Neuronal stem cell (in vitro differentiated cells): Measurements from ENCODE around the gene IRX2.

ENCODE experiments used
- DNase-seq: peaks from one replicate; pipeline ENCODE4 v3.0.0-alpha.2; 2013; ENCODE audit warnings: low spot score
- H2AFZ ChIP-seq: one replicate; pipeline ENCODE4 v1.6.1; 2013; ENCODE audit warnings: mild to moderate bottlenecking, low read length, inconsistent platforms
- H2AK5ac ChIP-seq: 2 replicates; pipeline ENCODE4 v1.6.1; 2013; ENCODE audit warnings: low read depth, mild to moderate bottlenecking, inconsistent platforms, low read length, moderate library complexity, mixed read lengths
- H2BK120ac ChIP-seq: 2 replicates; pipeline ENCODE4 v1.6.1; 2013; ENCODE audit warnings: low read depth, mild to moderate bottlenecking, inconsistent platforms, low read length, moderate library complexity, mixed read lengths
- H2BK12ac ChIP-seq: one replicate; pipeline ENCODE4 v1.6.1; 2013; ENCODE audit warnings: low read length, inconsistent platforms
- H2BK15ac ChIP-seq: 2 replicates; pipeline ENCODE4 v1.6.1; 2013; ENCODE audit warnings: mild to moderate bottlenecking, low read length, inconsistent platforms, mixed read lengths
- H2BK5ac ChIP-seq: one replicate; pipeline ENCODE4 v1.6.1; 2013; ENCODE audit warnings: inconsistent platforms, mild to moderate bottlenecking, low read length, moderate library complexity
- H3K14ac ChIP-seq: one replicate; pipeline ENCODE4 v1.6.1; 2013; ENCODE audit warnings: low read length, inconsistent platforms
- H3K18ac ChIP-seq: 2 replicates; pipeline ENCODE4 v1.6.1; 2013; ENCODE audit warnings: low read length, inconsistent platforms
- H3K23ac ChIP-seq: 2 replicates; pipeline ENCODE4 v1.6.1; 2013; ENCODE audit warnings: low read depth, mild to moderate bottlenecking, mixed read lengths, low read length, inconsistent platforms; ENCODE audit not compliant: poor library complexity
- H3K27ac ChIP-seq: replicated peaks from 3 replicates; pipeline ENCODE4 v1.5.1; 2013; ENCODE audit warnings: low read length, inconsistent platforms
- H3K27me3 ChIP-seq, 3 experiments: 2 replicates each; pipeline ENCODE4 v1.6.1; 2013; ENCODE audit warnings: low read length in 3 of 3, mild to moderate bottlenecking in 2 of 3, inconsistent platforms in 1 of 3, low read depth in 1 of 3, mixed read lengths in 1 of 3, moderate library complexity in 1 of 3; ENCODE audit not compliant: control insufficient read depth in 3 of 3, insufficient read depth in 3 of 3
- H3K36me3 ChIP-seq, 2 donors: replicated peaks in 1 of 2; 2 replicates each; pipeline ENCODE4 v1.6.1; 2013; ENCODE audit warnings: low read length in 2 of 2; ENCODE audit not compliant: control insufficient read depth in 2 of 2, insufficient read depth in 2 of 2
- H3K4ac ChIP-seq: 2 replicates; pipeline ENCODE4 v1.6.1; 2013; ENCODE audit warnings: inconsistent platforms, mild to moderate bottlenecking, low read length, moderate library complexity
- H3K4me1 ChIP-seq, 2 donors: 1 replicate in 1 of 2; 2 replicates in 1 of 2; pipeline ENCODE4 v1.6.1; 2013; ENCODE audit warnings: low read length in 2 of 2, low read depth in 1 of 2; ENCODE audit not compliant: control insufficient read depth in 2 of 2, insufficient read depth in 1 of 2
- H3K4me2 ChIP-seq: one replicate; pipeline ENCODE4 v1.6.1; 2013; ENCODE audit warnings: mild to moderate bottlenecking, low read length, inconsistent platforms; ENCODE audit not compliant: insufficient read depth, poor library complexity, severe bottlenecking
- H3K4me3 ChIP-seq, 2 donors: 2 replicates each; pipeline ENCODE4 v1.5.1; 2013; ENCODE audit warnings: low read length in 2 of 2, mild to moderate bottlenecking in 2 of 2, inconsistent platforms in 1 of 2, moderate library complexity in 1 of 2
- H3K79me1 ChIP-seq: one replicate; pipeline ENCODE4 v1.6.1; 2013; ENCODE audit warnings: low read depth, mild to moderate bottlenecking, inconsistent platforms, low read length, moderate library complexity
- H3K9ac ChIP-seq: one replicate; pipeline ENCODE4 v1.6.1; 2013; ENCODE audit warnings: mild to moderate bottlenecking, low read depth, low read length, inconsistent platforms; ENCODE audit not compliant: poor library complexity
- H3K9me3 ChIP-seq, 2 donors: replicated peaks in 1 of 2; 2 replicates each; pipeline versions ENCODE3 to v1.6.1; 2013; ENCODE audit warnings: low read length in 2 of 2, mild to moderate bottlenecking in 2 of 2, inconsistent platforms in 1 of 2, low read depth in 1 of 2, mixed read lengths in 1 of 2, moderate library complexity in 1 of 2; ENCODE audit not compliant: control insufficient read depth in 2 of 2, insufficient read depth in 1 of 2
- H4K8ac ChIP-seq: one replicate; pipeline ENCODE4 v1.6.1; 2013; ENCODE audit warnings: low read depth, mild to moderate bottlenecking, inconsistent platforms, low read length, moderate library complexity
- H4K91ac ChIP-seq: one replicate; pipeline ENCODE4 v1.6.1; 2013; ENCODE audit warnings: low read length, low read depth, mild to moderate bottlenecking, inconsistent platforms; ENCODE audit not compliant: poor library complexity
- WGBS, 2 donors: extraction: QIAGEN DNeasy Blood & Tissue Kit; methylation state at CpG; one replicate each; pipeline ENCODE4 v1.1.7; 2013; ENCODE audit warnings: missing lambda C conversion rate in 2 of 2, mixed read lengths in 1 of 2; ENCODE audit not compliant: insufficient read length in 2 of 2, insufficient replicate concordance in 1 of 2; ENCODE audit errors: extremely low coverage in 2 of 2; 5-methylcytosine and 5-hydroxymethylcytosine counted together

The IRX2 gene

DNA sequence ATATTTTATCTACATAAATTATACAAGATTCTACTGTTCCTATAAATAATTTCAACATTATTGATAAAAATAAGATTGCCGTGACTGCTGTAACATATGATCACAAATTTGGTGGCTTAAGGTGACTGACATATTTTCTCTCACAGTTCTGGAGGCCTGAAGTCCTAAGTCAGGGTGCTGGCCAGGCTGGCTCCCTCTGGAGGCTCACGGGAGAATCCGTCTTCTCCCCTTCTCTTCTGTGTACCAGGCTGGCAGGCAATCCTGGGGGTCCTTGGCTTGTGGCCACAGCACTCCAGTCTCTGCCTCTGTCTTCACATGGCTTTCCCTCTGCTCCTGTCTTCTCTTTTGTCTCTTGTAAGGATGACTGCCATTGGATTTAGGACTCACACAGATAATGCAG is 31.7 kb upstream of the IRX2 start:
- Histone ChIP-seq H4K8ac (no peak overlapping the region), H2AK5ac (no peak overlapping the region)

GRCh38 chr5:2782658-2783057 is 31.2 kb upstream of the IRX2 start:
- Histone ChIP-seq H3K14ac (no peak overlapping the region), H4K8ac (no peak overlapping the region), H3K4me3 (peak overlapping the region in 1 of 2 donors; percentile 0), H3K9me3 (peaks cover 4 to 5% of the 10 kb centered on the region in 2 donors), H3K27me3 (no peaks in the 10 kb centered on the region), H3K4me1 (no peaks in the 10 kb centered on the region), H3K4me2 (no peak overlapping the region), H2BK5ac (no peak overlapping the region), H3K23ac (peak overlapping the region; percentile 18), H3K36me3 (peaks cover 0 to 2% of the 10 kb centered on the region in 2 donors), H2AFZ (no peak overlapping the region), H2BK15ac (no peak overlapping the region), H3K79me1 (no peaks in the 10 kb centered on the region), H2BK12ac (no peak overlapping the region), H3K4ac (no peak overlapping the region), H4K91ac (no peak overlapping the region), H3K9ac (no peak overlapping the region), H2BK120ac (no peak overlapping the region), H2AK5ac (no peak overlapping the region), H3K18ac (no peak overlapping the region), H3K27ac (no peak overlapping the region)
- DNase-seq = no peak
- no CpG with 5 or more reads among the region's 3 CpGs for WGBS, 2 donors

More for the DNA sequence above, 31.7 kb upstream of the IRX2 start:
- peaks cover 0 to 2% of the 10 kb centered on the region in 2 donors for H3K36me3 ChIP-seq
- peaks cover 4 to 5% of the 10 kb centered on the region in 2 donors for H3K9me3 ChIP-seq
- H3K23ac ChIP-seq = no peak overlapping the region
- H3K4me3 ChIP-seq = no peak overlapping the region
- no peaks in the 10 kb centered on the region for H3K27me3 ChIP-seq
- no peak overlapping the region for H3K9ac ChIP-seq
- no peak overlapping the region for H2BK15ac ChIP-seq
- no peak overlapping the region for H3K4me2 ChIP-seq
- no peak overlapping the region for H3K18ac ChIP-seq
- H3K27ac ChIP-seq = no peak overlapping the region
- H3K4ac ChIP-seq = no peak overlapping the region
- H3K79me1 ChIP-seq = no peaks in the 10 kb centered on the region
- no peak overlapping the region for H2BK5ac ChIP-seq
- H2AFZ ChIP-seq = no peak overlapping the region
- no peaks in the 10 kb centered on the region for H3K4me1 ChIP-seq
- H2BK120ac ChIP-seq = no peak overlapping the region
- no peak overlapping the region for H3K14ac ChIP-seq
- DNase-seq = no peak
- no peak overlapping the region for H2BK12ac ChIP-seq
- no CpG with 5 or more reads among the region's 3 CpGs for WGBS, 2 donors
- H4K91ac ChIP-seq = no peak overlapping the region

- Histone ChIP-seq H3K23ac (no peak overlapping the region), H3K4ac (no peak overlapping the region), H3K36me3 (peaks cover 0 to 2% of the 10 kb centered on the region in 2 donors), H3K27me3 (no peaks in the 10 kb centered on the region), H2BK15ac (no peak overlapping the region), H3K18ac (peak overlapping the region; percentile 63), H2BK12ac (no peak overlapping the region), H2AFZ (no peak overlapping the region), H3K27ac (no peak overlapping the region), H2BK120ac (no peak overlapping the region), H2BK5ac (no peak overlapping the region), H3K4me1 (no peaks in the 10 kb centered on the region), H2AK5ac (no peak overlapping the region), H3K79me1 (no peaks in the 10 kb centered on the region), H4K8ac (no peak overlapping the region), H4K91ac (no peak overlapping the region), H3K9ac (no peak overlapping the region), H3K14ac (peak overlapping the region; percentile 43), H3K4me3 (no peak overlapping the region), H3K4me2 (no peak overlapping the region), H3K9me3 (peaks cover 2 to 4% of the 10 kb centered on the region in 2 donors)
- no peak for DNase-seq
- WGBS, 2 donors = no CpG with 5 or more reads among the region's 11 CpGs
These were observed 29.1 kb upstream of the IRX2 start for GRCh38 chr5:2780421-2781171.

- Histone ChIP-seq H4K8ac (no peak overlapping the region), H2BK120ac (no peak overlapping the region), H3K9me3 (peaks cover 0 to 4% of the 10 kb centered on the region in 2 donors), H3K27ac (no peak overlapping the region), H3K27me3 (no peaks in the 10 kb centered on the region), H3K9ac (no peak overlapping the region), H3K36me3 (peaks cover 0 to 2% of the 10 kb centered on the region in 2 donors), H2BK15ac (no peak overlapping the region), H2AFZ (no peak overlapping the region), H3K18ac (peak overlapping the region; percentile 1), H3K23ac (no peak overlapping the region), H3K4me2 (no peak overlapping the region), H3K4me1 (no peaks in the 10 kb centered on the region), H3K14ac (no peak overlapping the region), H2AK5ac (no peak overlapping the region), H2BK5ac (no peak overlapping the region), H2BK12ac (no peak overlapping the region), H4K91ac (no peak overlapping the region), H3K4me3 (no peak overlapping the region), H3K79me1 (no peaks in the 10 kb centered on the region), H3K4ac (no peak overlapping the region)
- no peak for DNase-seq
- no CpG with 5 or more reads among the region's 9 CpGs for WGBS, 2 donors
These were observed 28.0 kb upstream of the IRX2 start for GRCh38 chr5:2779459-2779858.
